HG03060 (cell line): ENCODE measurements around the gene KIAA0825.
"Not testable (repeated sequence)": the region's sequence is repeated elsewhere in the genome, so short reads cannot be mapped to it uniquely, and the experiment has no call there.

Experiments used
- ATAC-seq: cut with Tn5 transposase; IDR thresholded peaks from one replicate; pipeline ENCODE4 v1.9.1; 2021; ENCODE audit warnings: low read depth, moderate number of reproducible peaks; ENCODE audit not compliant: unreplicated experiment

Gene KIAA0825

GRCh38 chr5:94130077-94130476, 488.3 kb downstream of the KIAA0825 start:
- ATAC-seq = no peak

GRCh38 chr5:94125107-94125506, 493.3 kb downstream of the KIAA0825 start:
- no peak for ATAC-seq

GRCh38 chr5:94116317-94116716, 502.1 kb downstream of the KIAA0825 start:
- not testable (repeated sequence) for ATAC-seq

- ATAC-seq = no peak
Observed at GRCh38 chr5:94113087-94113486, 505.3 kb downstream of the KIAA0825 start.

- ATAC-seq = peak; percentile 98
Observed at GRCh38 chr5:94111209-94112004, 507.0 kb downstream of the KIAA0825 start.

- ATAC-seq = no peak
Observed at GRCh38 chr5:94103514-94104245, 514.7 kb downstream of the KIAA0825 start.
